ENCODE data around the gene RPL32.
A peak's percentile ranks its signal among the peaks of the same experiment; 100 is the strongest.
"Not testable (repeated sequence)": the region's sequence is repeated elsewhere in the genome, so short reads cannot be mapped to it uniquely, and the experiment has no call there.

Gene RPL32

DNA sequence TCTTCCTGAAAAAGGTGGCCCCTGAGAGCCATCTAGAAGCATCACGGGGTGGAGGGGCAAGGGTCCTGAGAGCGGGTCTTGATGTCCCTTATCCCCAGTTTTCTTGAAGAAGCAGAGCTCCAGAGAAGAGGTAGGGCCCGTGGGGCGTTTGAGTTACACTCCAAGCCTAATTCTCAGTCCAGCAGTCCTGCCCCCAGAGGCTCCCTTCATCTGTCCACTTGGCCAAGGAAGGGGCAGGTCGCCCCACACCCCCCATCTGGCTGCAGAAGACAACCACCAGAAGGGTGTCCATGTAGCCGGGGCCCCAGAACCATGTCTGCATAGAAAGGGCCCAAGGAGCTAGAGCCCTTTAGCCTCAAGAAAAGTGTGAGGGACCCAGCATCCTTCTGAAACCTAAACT is 25.5 kb upstream of the RPL32 start:
- no peak for DNase-seq

GRCh38 chr3:12865271-12865670 is 23.9 kb upstream of the RPL32 start:
- DNase-seq: no peak

DNA sequence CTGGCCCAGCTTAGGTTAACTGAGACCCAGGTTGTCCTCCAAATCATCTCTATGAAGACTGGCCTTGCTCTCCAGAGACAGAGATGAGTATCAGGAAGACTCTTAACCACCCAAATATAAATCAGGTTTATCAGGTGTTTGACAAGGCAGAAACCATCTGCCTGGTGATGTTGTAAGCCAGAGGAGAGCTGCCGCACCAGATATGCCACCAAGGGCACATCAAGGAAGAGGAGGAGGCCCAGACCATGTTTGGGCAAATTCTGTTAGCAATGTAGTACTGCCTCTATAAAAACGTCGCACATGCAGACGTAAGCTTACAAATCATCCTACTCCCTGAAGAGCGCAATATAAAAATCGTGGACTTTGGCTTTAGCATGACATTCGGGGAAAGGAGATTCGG is 21.0 kb upstream of the RPL32 start:
- no peak for DNase-seq

DNA sequence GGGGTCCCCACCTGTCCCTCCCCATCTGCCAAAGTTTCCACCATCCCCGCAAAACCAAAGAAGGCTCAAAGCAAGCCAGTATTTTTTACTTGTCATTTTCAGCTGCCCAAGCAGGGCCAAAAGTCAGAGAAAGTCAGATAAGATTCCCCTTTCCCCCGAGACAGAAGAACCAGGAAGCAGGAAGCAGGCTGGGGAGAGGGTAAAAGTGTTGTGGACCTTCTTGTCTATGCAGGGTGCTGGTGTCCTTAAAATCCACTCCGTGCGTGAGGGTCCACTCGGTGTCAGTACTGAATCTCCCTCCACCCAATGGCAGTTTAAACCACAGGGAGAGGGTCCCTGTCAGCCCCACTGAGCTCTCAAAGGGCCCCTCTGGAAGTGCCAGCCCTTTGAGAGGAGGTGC is 20.2 kb upstream of the RPL32 start:
- no peak for DNase-seq

DNA sequence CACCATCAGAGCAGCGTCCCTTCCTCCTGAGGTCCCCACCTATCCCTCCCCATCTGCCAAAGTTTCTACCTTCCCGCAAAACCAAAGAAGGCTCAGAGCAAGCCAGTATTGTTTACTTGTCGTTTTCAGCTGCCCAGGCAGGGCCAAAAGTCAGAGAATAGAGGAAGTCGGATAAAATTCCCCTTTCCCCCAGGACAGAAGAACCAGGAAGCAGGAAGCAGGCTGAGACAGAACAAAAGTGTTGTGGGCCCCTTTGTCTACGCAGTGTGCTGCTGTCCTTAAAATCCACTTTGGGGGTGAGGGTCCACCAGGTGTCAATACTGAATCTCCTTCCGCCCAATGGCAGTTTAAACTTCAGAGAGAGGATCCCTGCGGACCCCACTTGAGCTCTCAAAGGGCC is 18.5 kb upstream of the RPL32 start:
- no peak for DNase-seq

GRCh38 chr3:12856626-12857025 is 15.3 kb upstream of the RPL32 start:
- DNase-seq: no peak

DNA sequence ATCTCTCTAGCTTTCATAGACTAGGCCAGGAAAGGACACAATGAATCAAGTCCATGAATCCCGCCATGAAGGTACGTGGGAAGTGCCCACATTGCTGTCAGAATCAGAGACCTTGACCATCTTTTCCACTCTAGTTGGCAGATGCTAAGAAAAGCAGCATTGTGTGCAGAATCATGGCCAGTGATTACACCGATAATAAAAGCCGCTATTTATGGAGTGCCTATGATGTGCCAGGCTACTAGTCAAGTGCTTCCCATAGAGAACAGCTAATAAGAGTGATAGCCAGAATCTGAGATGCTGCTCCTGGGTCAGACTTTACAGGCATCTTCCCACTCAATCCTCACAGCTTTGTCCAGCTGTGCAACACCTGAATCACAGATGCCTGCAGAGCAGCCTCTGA is 13.2 kb upstream of the RPL32 start:
- DNase-seq: no peak

DNA sequence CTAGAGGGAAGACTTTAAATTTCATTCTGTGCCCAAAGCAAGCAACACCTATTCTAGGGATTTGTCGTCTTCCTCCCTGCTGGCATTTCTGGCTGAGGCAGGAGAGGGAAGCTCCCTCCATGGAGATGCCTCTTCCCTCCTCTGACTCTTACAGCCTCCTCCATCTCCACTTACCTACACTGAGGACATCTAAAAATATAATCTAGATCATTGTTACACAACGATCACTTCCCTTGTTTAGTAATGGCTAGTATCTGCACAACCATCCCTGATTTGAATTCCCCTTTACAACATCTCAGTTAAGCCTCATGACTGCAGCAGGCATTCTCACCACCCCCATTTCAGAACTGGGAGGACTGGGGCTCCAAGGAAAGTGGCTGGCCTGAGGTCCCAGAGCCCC is 12.5 kb upstream of the RPL32 start:
- peak in 1 of 2 donors; percentile 2 for DNase-seq

GRCh38 chr3:12852201-12852600 is 10.8 kb upstream of the RPL32 start:
- no peak for DNase-seq

DNA sequence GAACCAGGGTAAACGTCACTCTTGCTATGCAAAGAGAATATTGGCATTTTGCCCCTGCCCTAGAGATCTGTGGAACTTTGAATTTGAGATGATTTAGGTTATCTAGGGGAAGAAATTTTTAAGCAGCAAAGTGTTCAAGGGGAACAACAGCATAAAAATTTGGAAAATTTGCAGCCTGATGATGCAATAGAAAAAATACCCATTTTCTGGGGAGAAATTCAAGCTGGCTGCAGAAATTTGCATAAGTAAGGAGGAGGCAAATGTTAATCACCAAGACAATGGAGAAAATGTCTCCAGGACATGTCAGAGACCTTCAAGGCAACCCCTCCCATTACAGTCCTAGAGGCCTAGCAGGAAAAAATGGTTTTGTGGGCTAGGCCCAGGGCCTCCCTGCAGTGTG is 4.4 kb upstream of the RPL32 start:
- DNase-seq: no peak

DNA sequence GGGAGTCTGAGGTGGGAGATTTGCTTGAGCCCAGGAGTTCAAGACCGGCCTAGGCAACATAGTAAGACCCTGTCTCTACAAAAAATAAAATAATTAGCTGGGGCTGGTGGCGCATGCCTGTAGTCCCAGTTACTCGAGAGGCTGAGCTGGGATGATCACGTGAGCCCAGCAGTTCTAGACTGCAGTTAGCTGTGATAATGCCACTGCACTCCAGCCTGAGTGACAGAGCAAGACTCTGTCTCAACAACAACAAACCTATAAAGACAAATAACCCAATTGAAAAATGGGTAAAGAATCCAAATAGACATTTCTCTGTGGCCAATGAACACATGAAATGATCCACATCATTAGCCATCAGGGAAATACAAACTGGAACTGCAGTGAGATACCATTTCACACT is 1.1 kb upstream of the RPL32 start:
- no peak for DNase-seq

- no peak for DNase-seq
Observed at GRCh38 chr3:12841970-12842328, 584 bp upstream of the RPL32 start.

DNA sequence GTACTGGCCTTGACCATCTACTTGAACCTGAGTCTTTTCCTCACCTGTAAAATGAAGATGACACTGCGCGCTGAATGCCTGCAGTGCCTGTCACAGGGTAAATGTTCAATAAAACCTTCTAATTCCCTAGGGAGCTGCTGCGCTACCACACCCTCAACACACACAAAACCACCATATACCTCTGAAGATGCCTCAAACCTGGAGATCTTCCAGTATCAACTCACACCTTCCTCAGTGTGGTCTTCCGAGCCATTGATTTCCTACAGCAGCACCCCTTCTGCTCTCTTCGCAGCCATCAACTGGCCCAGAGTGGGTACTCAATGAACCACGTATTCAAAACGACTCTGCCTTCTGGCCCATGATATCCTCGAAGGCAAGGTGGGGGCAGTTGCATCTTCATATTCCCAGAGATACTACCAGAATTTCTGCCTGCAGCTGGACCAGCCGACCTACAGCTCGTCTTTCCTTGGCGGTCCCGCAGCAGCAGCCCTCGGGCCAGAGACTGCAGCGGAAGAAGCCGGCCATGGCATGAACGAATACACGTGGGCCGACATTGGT is 695 bp downstream of the RPL32 start:
- no peak for DNase-seq

- not testable (repeated sequence) for DNase-seq
Observed at GRCh38 chr3:12840148-12840547, 1.2 kb downstream of the RPL32 start.

DNA sequence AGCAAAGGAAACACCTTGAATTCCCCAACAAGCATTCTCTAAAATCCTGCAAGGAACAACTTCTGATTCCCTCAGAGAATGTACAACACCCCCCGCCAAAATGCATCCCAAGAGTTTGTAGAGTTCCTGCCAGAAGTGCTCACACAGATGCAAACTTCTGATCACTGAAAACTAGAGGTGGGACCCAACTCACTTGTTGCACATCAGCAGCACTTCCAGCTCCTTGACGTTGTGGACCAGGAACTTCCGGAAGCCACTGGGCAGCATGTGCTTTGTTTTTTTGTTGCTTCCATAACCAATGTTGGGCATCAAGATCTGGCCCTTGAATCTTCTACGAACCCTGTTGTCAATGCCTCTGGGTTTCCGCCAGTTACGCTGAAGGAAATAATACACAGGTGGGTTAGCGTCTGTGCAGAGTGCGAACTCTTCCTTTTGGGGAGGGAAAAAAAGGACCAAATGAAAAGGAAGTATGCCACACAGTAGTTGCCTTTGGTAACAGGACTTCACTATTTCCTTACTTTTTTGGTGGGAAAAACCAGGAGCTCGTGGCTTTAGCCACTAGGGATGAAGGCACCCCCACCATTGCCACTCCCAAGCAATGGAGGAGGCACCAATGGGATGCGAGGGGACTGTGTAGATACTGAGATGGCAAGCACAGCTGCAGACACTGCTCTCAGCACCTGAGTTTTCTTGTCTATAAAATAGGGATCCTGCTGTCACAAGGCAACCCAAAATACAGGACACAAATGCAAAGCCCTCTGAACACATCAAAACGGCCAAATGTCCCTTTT is 2.0 kb downstream of the RPL32 start:
- DNase-seq: no peak

GRCh38 chr3:12838179-12838965 is 3.0 kb downstream of the RPL32 start:
- no peak for DNase-seq

GRCh38 chr3:12837295-12837986 is 3.9 kb downstream of the RPL32 start:
- DNase-seq: no peak

GRCh38 chr3:12835052-12835665 is 6.2 kb downstream of the RPL32 start:
- DNase-seq: no peak

DNA sequence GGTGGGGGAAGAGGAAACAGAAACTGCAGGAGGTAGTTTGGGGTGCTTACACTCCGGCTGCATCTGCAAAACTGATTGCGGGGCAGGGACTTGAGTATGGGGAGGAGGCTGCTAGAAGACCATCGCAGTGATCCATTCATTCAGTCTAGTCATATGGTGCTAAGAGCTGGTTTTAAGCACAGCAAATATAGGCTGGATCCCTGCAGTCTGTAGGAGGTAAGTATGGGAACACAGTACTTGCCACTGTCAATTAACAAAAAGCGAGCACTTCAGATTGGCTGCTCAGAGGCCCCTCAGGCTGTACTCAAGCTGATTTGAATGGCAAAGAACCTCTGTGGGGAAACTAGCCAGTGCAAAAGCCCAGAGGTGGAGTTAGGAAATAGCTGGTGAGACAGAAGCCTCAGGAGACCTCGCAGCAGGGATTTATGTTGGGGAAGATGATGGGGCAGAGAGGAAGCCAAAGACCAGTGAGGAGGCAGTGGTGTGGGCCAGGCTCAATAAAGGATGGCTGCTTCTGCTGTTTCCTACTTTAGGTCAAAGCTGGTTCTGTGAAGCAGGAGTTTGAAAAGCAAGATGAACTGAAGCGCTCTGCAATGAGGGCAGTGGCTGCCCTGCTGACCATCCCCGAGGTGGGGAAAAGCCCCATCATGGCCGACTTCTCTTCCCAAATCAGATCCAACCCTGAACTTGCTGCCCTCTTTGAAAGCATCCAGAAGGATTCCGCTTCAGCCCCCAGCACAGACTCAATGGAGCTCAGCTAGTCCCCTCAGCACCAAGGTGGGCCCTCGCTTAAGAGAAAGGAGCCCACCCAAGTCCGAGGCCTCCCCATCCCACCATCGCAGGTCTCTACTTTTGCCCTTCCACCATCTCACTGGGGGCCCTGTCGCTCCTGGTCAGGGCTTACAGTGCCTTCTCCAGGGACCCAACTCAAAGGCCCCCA is 7.9 kb downstream of the RPL32 start:
- DNase-seq: no peak

GRCh38 chr3:12832350-12833221 is 8.8 kb downstream of the RPL32 start:
- no peak for DNase-seq
